Mammary epithelial cell (primary cell): ENCODE results near the gene BASP1.

Source experiments
- EZH2 ChIP-seq: IDR thresholded peaks from 2 replicates; pipeline ENCODE4 v1.6.1; 2012; ENCODE audit warnings: low read length, inconsistent platforms, borderline replicate concordance
- TF ChIP-seq, protein P1 (sequence below), 2 donors: IDR thresholded peaks in 1 of 2; conservative IDR thresholded peaks in 1 of 2; 2 replicates each; pipeline ENCODE4 v1.5.1; 2011 to 2012; ENCODE audit warnings: inconsistent platforms in 2 of 2, low read length in 2 of 2, mild to moderate bottlenecking in 2 of 2, control low read depth in 1 of 2, low read depth in 1 of 2; ENCODE audit not compliant: insufficient read depth in 1 of 2; ENCODE audit errors: extremely low read depth in 1 of 2

- TF ChIP-seq, protein P1, sequence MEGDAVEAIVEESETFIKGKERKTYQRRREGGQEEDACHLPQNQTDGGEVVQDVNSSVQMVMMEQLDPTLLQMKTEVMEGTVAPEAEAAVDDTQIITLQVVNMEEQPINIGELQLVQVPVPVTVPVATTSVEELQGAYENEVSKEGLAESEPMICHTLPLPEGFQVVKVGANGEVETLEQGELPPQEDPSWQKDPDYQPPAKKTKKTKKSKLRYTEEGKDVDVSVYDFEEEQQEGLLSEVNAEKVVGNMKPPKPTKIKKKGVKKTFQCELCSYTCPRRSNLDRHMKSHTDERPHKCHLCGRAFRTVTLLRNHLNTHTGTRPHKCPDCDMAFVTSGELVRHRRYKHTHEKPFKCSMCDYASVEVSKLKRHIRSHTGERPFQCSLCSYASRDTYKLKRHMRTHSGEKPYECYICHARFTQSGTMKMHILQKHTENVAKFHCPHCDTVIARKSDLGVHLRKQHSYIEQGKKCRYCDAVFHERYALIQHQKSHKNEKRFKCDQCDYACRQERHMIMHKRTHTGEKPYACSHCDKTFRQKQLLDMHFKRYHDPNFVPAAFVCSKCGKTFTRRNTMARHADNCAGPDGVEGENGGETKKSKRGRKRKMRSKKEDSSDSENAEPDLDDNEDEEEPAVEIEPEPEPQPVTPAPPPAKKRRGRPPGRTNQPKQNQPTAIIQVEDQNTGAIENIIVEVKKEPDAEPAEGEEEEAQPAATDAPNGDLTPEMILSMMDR (conservative IDR thresholded peaks at IDR 0.05 in 1 of 2, IDR thresholded peaks at IDR 0.05 in 1 of 2; ENCODE audit: extremely low read depth in 1 of 2, insufficient read depth in 1 of 2, low read depth in 1 of 2, low read length in 2 of 2): no peak
- no peak for TF ChIP-seq EZH2
Measured at GRCh38 chr5:17241635-17242034, 24.2 kb downstream of the BASP1 start.
